ENCODE results near the gene CNTNAP2. TPM values are rescaled to one million over a fixed set of nuclear protein-coding genes. Genes with fewer than 3 reads are reported as not detected.

CNTNAP2 gene
- total and polyA plus RNA-seq, 2 experiments from 2014 or later = not detected

GRCh38 chr7:146878901-146879300 is 762.3 kb downstream of the CNTNAP2 start:
- DNase-seq = no peak
- no peak for TF ChIP-seq EZH2phosphoT487 (IDR thresholded peaks at IDR 0.05; ENCODE audit: insufficient read depth, low read depth)
- no peak for TF ChIP-seq EZH2 (IDR thresholded peaks at IDR 0.05; ENCODE audit: insufficient read depth, poor library complexity, severe bottlenecking)
- WGBS, 2 experiments (ENCODE audit: low coverage in 1 of 2, low lambda C conversion rate in 2 of 2, missing lambda C conversion rate in 2 of 2) = 0 to 19% methylated on average over 1 of the region's 1 CpG
- Histone ChIP-seq H3F3A (ENCODE audit: insufficient read depth) (no peaks in the 10 kb centered on the region), H3K9me2 (ENCODE audit: insufficient read depth) (no peaks in the 10 kb centered on the region), H3K27me3 (replicated peaks; ENCODE audit: insufficient read depth) (no peaks in the 10 kb centered on the region), H3K27ac (no peak overlapping the region), H3K4me3 (no peak overlapping the region), H3K9ac (no peak overlapping the region), H3K36me3 (ENCODE audit: low read depth) (no peaks in the 10 kb centered on the region), H3K79me2 (ENCODE audit: insufficient read depth) (no peaks in the 10 kb centered on the region), H2AFZ (no peak overlapping the region), H3K4me2 (ENCODE audit: unreplicated experiment) (no peak overlapping the region), H3K9me3 (ENCODE audit: low read depth) (no peaks in the 10 kb centered on the region), H3K4me1 (ENCODE audit: insufficient read depth) (no peaks in the 10 kb centered on the region), H4K20me1 (ENCODE audit: insufficient read depth) (no peaks in the 10 kb centered on the region)
- in situ Hi-C loops (cut with MboI) = no loop called here

- Histone ChIP-seq H3K9me2 (ENCODE audit: insufficient read depth) (no peaks in the 10 kb centered on the region), H3K4me1 (ENCODE audit: insufficient read depth) (no peaks in the 10 kb centered on the region), H3K9me3 (ENCODE audit: low read depth) (no peaks in the 10 kb centered on the region), H2AFZ (no peak overlapping the region), H4K20me1 (ENCODE audit: insufficient read depth) (no peaks in the 10 kb centered on the region), H3K79me2 (ENCODE audit: insufficient read depth) (no peaks in the 10 kb centered on the region), H3K27me3 (replicated peaks; ENCODE audit: insufficient read depth) (no peaks in the 10 kb centered on the region), H3F3A (ENCODE audit: insufficient read depth) (no peaks in the 10 kb centered on the region), H3K9ac (no peak overlapping the region), H3K27ac (no peak overlapping the region), H3K36me3 (ENCODE audit: low read depth) (no peaks in the 10 kb centered on the region), H3K4me2 (ENCODE audit: unreplicated experiment) (no peak overlapping the region), H3K4me3 (no peak overlapping the region)
- WGBS, 2 experiments (ENCODE audit: low coverage in 1 of 2, low lambda C conversion rate in 2 of 2, missing lambda C conversion rate in 2 of 2) = 0 to 1% methylated on average over 2 of the region's 2 CpGs
- in situ Hi-C loops (cut with MboI) = no loop called here
- no peak for DNase-seq
- TF ChIP-seq EZH2 (IDR thresholded peaks at IDR 0.05; ENCODE audit: insufficient read depth, poor library complexity, severe bottlenecking) (no peak), EZH2phosphoT487 (IDR thresholded peaks at IDR 0.05; ENCODE audit: insufficient read depth, low read depth) (no peak)
These were observed 768.6 kb downstream of the CNTNAP2 start for GRCh38 chr7:146885231-146885630.

GRCh38 chr7:146889806-146890555 is 773.4 kb downstream of the CNTNAP2 start:
- no peaks in the 10 kb centered on the region for H3F3A ChIP-seq (ENCODE audit: insufficient read depth)
- in situ Hi-C loops (cut with MboI) = no loop called here
- no peaks in the 10 kb centered on the region for H3K27me3 ChIP-seq (replicated peaks; ENCODE audit: insufficient read depth)
- H3K4me3 ChIP-seq = no peak overlapping the region
- H3K36me3 ChIP-seq (ENCODE audit: low read depth) = no peaks in the 10 kb centered on the region
- no peak for DNase-seq
- H3K9me2 ChIP-seq (ENCODE audit: insufficient read depth) = no peaks in the 10 kb centered on the region
- no peak for TF ChIP-seq EZH2phosphoT487 (IDR thresholded peaks at IDR 0.05; ENCODE audit: insufficient read depth, low read depth)
- no peak for TF ChIP-seq EZH2 (IDR thresholded peaks at IDR 0.05; ENCODE audit: insufficient read depth, poor library complexity, severe bottlenecking)
- WGBS, 2 experiments (ENCODE audit: low coverage in 1 of 2, low lambda C conversion rate in 2 of 2, missing lambda C conversion rate in 2 of 2) = 9 to 15% methylated on average over 6 of the region's 6 CpGs
- no peak overlapping the region for H2AFZ ChIP-seq
- no peaks in the 10 kb centered on the region for H3K79me2 ChIP-seq (ENCODE audit: insufficient read depth)
- H3K4me1 ChIP-seq (ENCODE audit: insufficient read depth) = no peaks in the 10 kb centered on the region
- H3K27ac ChIP-seq = no peak overlapping the region
- H4K20me1 ChIP-seq (ENCODE audit: insufficient read depth) = no peaks in the 10 kb centered on the region
- no peak overlapping the region for H3K9ac ChIP-seq
- no peak overlapping the region for H3K4me2 ChIP-seq (ENCODE audit: unreplicated experiment)
- H3K9me3 ChIP-seq (ENCODE audit: low read depth) = no peaks in the 10 kb centered on the region

GRCh38 chr7:146892151-146892550 is 775.5 kb downstream of the CNTNAP2 start:
- Histone ChIP-seq H3K79me2 (ENCODE audit: insufficient read depth) (no peaks in the 10 kb centered on the region), H3F3A (ENCODE audit: insufficient read depth) (no peaks in the 10 kb centered on the region), H2AFZ (no peak overlapping the region), H3K27ac (no peak overlapping the region), H3K9ac (no peak overlapping the region), H3K9me3 (ENCODE audit: low read depth) (no peaks in the 10 kb centered on the region), H3K27me3 (replicated peaks; ENCODE audit: insufficient read depth) (no peaks in the 10 kb centered on the region), H3K4me2 (ENCODE audit: unreplicated experiment) (no peak overlapping the region), H3K9me2 (ENCODE audit: insufficient read depth) (no peaks in the 10 kb centered on the region), H4K20me1 (ENCODE audit: insufficient read depth) (no peaks in the 10 kb centered on the region), H3K4me3 (no peak overlapping the region), H3K36me3 (ENCODE audit: low read depth) (no peaks in the 10 kb centered on the region), H3K4me1 (ENCODE audit: insufficient read depth) (no peaks in the 10 kb centered on the region)
- in situ Hi-C loops (cut with MboI) = no loop called here
- TF ChIP-seq EZH2 (IDR thresholded peaks at IDR 0.05; ENCODE audit: insufficient read depth, poor library complexity, severe bottlenecking) = no peak
- no peak for TF ChIP-seq EZH2phosphoT487 (IDR thresholded peaks at IDR 0.05; ENCODE audit: insufficient read depth, low read depth)
- WGBS, 2 experiments (ENCODE audit: low coverage in 1 of 2, low lambda C conversion rate in 2 of 2, missing lambda C conversion rate in 2 of 2) = 18 to 26% methylated on average over 2 of the region's 2 CpGs
- DNase-seq = no peak

All from GM23248 (cell line).